Measurements from ENCODE around the gene GRID2.
"Not testable (repeated sequence)": the region's sequence is repeated elsewhere in the genome, so short reads cannot be mapped to it uniquely, and the experiment has no call there.

Gene GRID2

DNA sequence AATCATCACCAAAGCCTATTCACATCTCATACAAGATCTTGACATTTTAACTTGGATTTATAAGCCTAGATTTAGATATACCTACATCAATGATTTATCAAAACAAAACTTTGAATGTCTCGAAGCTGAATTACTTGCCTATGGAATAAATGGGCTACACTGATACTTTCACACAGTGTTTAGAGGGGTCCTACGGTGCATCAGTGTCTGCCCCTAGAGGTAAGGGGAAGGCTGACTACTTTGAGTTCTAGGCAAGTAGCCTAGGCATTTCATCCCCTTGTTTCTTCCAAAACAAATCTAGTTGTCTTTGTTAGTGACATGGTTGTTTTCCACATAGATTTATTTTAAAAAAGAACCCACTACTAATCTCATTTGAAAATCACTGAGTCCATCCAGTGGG, 1366.7 kb downstream of the GRID2 start:
- Histone ChIP-seq H3K4me3 (ENCODE audit: low read length) (no peak overlapping the region), H3K9ac (ENCODE audit: low read depth, low read length) (no peak overlapping the region), H3K27me3 (ENCODE audit: insufficient read depth, low read length) (no peaks in the 10 kb centered on the region), H3K9me3 (ENCODE audit: insufficient read depth, low read depth, low read length) (no peaks in the 10 kb centered on the region), H3K27ac (ENCODE audit: low read depth, low read length) (no peak overlapping the region), H3K4me1 (ENCODE audit: insufficient read depth, low read length) (no peaks in the 10 kb centered on the region), H3K36me3 (ENCODE audit: insufficient read depth, low read length) (no peaks in the 10 kb centered on the region)
- WGBS = 100% methylated on average over 2 of the region's 2 CpGs

DNA sequence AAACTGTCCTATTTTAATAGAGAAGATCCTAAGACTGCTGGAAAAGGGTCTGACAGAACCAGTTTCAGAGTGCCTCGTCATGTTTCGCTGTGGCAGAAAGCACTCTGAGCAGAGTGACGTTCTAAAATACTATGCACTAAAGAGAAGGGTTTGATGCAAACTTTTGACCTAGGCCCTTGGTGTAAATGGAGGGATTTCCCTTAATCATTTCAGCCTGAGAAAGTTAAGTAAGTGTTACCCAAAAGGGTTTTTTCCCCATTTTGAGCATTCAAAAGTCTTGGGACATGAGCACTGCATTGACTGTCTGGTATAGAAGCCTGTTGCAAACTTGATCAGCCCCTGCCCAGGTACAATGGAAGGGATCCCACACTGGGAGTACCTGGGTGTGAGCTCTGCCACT, 1367.3 kb downstream of the GRID2 start:
- no peak overlapping the region for H3K27ac ChIP-seq (ENCODE audit: low read depth, low read length)
- H3K9ac ChIP-seq (ENCODE audit: low read depth, low read length) = no peak overlapping the region
- 0 out of 2 replicates have a peak, but pooled peaks cover 2% of the 10 kb centered on the region for H3K36me3 ChIP-seq (ENCODE audit: insufficient read depth, low read length)
- H3K9me3 ChIP-seq (ENCODE audit: insufficient read depth, low read depth, low read length) = peaks cover 6% of the 10 kb centered on the region
- no peaks in the 10 kb centered on the region for H3K4me1 ChIP-seq (ENCODE audit: insufficient read depth, low read length)
- H3K4me3 ChIP-seq (ENCODE audit: low read length) = no peak overlapping the region
- no peaks in the 10 kb centered on the region for H3K27me3 ChIP-seq (ENCODE audit: insufficient read depth, low read length)
- WGBS = 93% methylated on average over 3 of the region's 3 CpGs

DNA sequence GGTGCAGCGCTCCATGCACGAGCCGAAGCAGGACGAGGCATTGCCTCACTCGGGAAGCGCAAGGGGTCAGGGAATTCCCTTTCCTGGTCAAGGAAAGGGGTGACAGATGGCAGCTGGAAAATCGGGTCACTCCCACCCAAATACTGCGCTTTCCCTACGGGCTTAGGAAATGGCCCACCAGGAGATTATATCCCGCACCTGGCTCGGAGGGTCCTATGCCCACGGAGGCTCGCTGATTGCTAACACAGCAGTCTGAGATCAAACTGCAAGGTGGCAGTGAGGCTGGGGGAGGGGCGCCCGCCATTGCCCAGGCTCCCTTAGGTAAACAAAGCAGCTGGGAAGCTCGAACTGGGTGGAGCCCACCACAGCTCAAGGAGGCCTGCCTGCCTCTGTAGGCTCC, 1373.2 kb downstream of the GRID2 start:
- not testable (repeated sequence) for H3K27me3 ChIP-seq (ENCODE audit: insufficient read depth, low read length); H3K4me1 ChIP-seq (ENCODE audit: insufficient read depth, low read length); H3K9ac ChIP-seq (ENCODE audit: low read depth, low read length); H3K4me3 ChIP-seq (ENCODE audit: low read length); H3K36me3 ChIP-seq (ENCODE audit: insufficient read depth, low read length); H3K27ac ChIP-seq (ENCODE audit: low read depth, low read length)
- peaks cover 14% of the 10 kb centered on the region for H3K9me3 ChIP-seq (ENCODE audit: insufficient read depth, low read depth, low read length)
- WGBS = 97% methylated on average over 13 of the region's 16 CpGs

DNA sequence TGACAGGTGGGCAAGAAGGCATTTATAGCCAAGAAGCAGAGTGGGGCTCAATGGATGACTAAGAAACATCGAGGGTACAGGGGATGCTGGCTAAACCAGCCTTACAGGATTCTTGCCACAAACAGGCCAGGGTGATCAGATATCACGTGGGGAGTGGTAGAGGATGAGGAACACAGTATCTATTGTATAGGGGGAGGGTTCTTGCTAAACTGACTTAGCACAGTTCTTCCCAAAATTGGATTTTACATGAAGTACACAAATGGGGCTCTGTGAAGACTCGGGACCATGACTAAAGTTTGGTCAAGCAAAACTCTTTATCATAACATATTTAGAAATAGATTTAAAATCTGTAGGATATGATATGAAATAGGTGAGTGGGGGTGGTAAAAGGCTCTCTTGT, 1380.8 kb downstream of the GRID2 start:
- no peaks in the 10 kb centered on the region for H3K9me3 ChIP-seq (ENCODE audit: insufficient read depth, low read depth, low read length)
- H3K27me3 ChIP-seq (ENCODE audit: insufficient read depth, low read length) = no peaks in the 10 kb centered on the region
- 0 out of 2 replicates have a peak, but pooled peaks cover 5% of the 10 kb centered on the region for H3K4me1 ChIP-seq (ENCODE audit: insufficient read depth, low read length)
- H3K27ac ChIP-seq (ENCODE audit: low read depth, low read length) = no peak overlapping the region
- H3K9ac ChIP-seq (ENCODE audit: low read depth, low read length) = no peak overlapping the region
- H3K4me3 ChIP-seq (ENCODE audit: low read length) = no peak overlapping the region
- no peaks in the 10 kb centered on the region for H3K36me3 ChIP-seq (ENCODE audit: insufficient read depth, low read length)
- WGBS = 62% methylated on average over 2 of the region's 3 CpGs

DNA sequence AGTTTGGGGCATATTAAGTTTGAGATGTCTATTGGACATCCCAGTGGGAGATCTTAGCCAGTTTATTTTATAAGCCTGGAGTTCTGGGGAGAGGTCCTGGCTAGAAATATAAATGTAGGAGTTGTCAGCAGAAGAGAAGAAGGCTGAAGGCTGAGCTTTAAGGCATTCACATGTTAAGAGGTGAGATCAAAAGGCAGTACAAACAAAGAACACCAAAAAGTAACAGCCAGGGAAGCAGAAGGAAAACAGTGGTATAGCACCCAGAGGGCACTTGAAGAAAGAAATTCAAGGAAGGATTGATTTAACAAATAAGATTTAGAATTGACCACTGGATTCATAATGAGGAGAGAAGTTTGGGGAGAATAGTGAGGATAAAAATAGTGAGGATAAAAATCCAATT, 1383.5 kb downstream of the GRID2 start:
- Histone ChIP-seq H3K4me3 (ENCODE audit: low read length) (no peak overlapping the region), H3K4me1 (ENCODE audit: insufficient read depth, low read length) (0 out of 2 replicates have a peak, but pooled peaks cover 5% of the 10 kb centered on the region), H3K27ac (ENCODE audit: low read depth, low read length) (no peak overlapping the region)

DNA sequence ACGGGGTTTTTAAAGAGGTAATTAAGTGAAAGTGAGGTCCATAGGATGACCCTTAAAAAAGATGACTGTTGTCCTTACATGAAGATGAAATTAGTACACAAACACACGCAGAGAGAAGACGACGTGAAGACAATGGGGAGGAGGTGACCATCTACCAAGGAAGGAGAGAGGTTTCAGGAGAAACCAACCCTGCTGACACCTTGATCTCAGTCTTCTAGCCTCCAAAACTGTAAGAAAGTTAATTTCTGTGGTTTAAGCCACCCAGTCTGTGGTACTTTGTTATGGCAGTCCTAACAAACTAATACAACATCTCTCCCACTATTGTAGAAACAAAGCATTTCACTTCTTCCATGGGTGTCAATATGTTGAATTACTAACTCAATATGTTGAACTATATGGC, 1385.2 kb downstream of the GRID2 start:
- 91% methylated on average over 4 of the region's 4 CpGs for whole genome bisulfite sequencing
- no peaks in the 10 kb centered on the region for H3K36me3 ChIP-seq (ENCODE audit: insufficient read depth, low read length)

More for the DNA sequence above, 1383.5 kb downstream of the GRID2 start:
- Histone ChIP-seq H3K27me3 (ENCODE audit: insufficient read depth, low read length) (no peaks in the 10 kb centered on the region), H3K9me3 (ENCODE audit: insufficient read depth, low read depth, low read length) (no peaks in the 10 kb centered on the region), H3K36me3 (ENCODE audit: insufficient read depth, low read length) (no peaks in the 10 kb centered on the region), H3K9ac (ENCODE audit: low read depth, low read length) (no peak overlapping the region)

DNA sequence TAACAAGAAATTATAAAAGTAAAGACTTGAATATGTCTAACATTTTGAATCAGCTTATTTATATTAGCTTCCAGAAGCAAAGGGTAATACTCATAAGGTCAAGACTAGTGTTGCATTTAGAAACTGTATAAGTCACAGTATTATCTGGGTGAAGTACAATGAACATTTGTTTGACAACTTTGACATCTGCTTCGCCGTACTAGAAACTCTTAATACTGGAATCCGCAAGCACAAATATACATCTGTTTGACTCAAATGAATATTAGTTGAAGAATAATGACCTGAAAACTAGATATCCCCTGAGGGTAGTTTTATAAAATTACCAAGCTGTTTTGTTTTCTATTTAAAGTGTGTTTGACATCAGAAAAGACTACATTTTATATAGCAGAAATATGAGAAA, 1389.4 kb downstream of the GRID2 start:
- Histone ChIP-seq H3K9me3 (ENCODE audit: insufficient read depth, low read depth, low read length) (no peaks in the 10 kb centered on the region), H3K27ac (ENCODE audit: low read depth, low read length) (no peak overlapping the region), H3K36me3 (ENCODE audit: insufficient read depth, low read length) (no peaks in the 10 kb centered on the region), H3K9ac (ENCODE audit: low read depth, low read length) (no peak overlapping the region), H3K4me3 (ENCODE audit: low read length) (no peak overlapping the region), H3K4me1 (ENCODE audit: insufficient read depth, low read length) (no peaks in the 10 kb centered on the region), H3K27me3 (ENCODE audit: insufficient read depth, low read length) (no peaks in the 10 kb centered on the region)
- 80% methylated on average over 3 of the region's 3 CpGs for WGBS

More for the DNA sequence above, 1385.2 kb downstream of the GRID2 start:
- Histone ChIP-seq H3K4me3 (ENCODE audit: low read length) (no peak overlapping the region), H3K9me3 (ENCODE audit: insufficient read depth, low read depth, low read length) (no peaks in the 10 kb centered on the region), H3K9ac (ENCODE audit: low read depth, low read length) (no peak overlapping the region), H3K4me1 (ENCODE audit: insufficient read depth, low read length) (0 out of 2 replicates have a peak, but pooled peaks cover 5% of the 10 kb centered on the region), H3K27me3 (ENCODE audit: insufficient read depth, low read length) (no peaks in the 10 kb centered on the region), H3K27ac (ENCODE audit: low read depth, low read length) (no peak overlapping the region)

DNA sequence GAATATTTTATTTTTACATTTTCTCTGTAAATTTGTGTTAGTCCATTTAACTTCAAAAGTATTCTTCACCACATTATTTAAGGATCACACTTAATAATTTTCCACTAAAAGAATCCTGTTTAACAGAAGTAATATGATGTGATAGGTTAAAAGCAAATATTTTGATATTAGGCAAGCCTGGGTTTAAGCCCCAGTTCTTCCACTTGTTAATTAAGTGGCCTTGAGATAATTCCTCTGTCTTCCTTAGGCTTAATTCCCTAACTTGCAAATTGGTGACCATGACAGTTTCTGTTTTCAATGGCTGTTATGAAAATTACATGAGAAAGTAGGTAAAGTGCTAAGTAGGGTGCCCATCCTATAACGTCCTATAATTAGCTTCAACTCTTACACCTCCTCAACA, 1394.9 kb downstream of the GRID2 start:
- Histone ChIP-seq H3K27ac (ENCODE audit: low read depth, low read length) (no peak overlapping the region), H3K36me3 (ENCODE audit: insufficient read depth, low read length) (no peaks in the 10 kb centered on the region), H3K9ac (ENCODE audit: low read depth, low read length) (no peak overlapping the region), H3K4me1 (ENCODE audit: insufficient read depth, low read length) (no peaks in the 10 kb centered on the region), H3K27me3 (ENCODE audit: insufficient read depth, low read length) (no peaks in the 10 kb centered on the region), H3K4me3 (ENCODE audit: low read length) (no peak overlapping the region), H3K9me3 (ENCODE audit: insufficient read depth, low read depth, low read length) (no peaks in the 10 kb centered on the region)
- WGBS = no CpG with 5 or more reads among the region's 1 CpG

DNA sequence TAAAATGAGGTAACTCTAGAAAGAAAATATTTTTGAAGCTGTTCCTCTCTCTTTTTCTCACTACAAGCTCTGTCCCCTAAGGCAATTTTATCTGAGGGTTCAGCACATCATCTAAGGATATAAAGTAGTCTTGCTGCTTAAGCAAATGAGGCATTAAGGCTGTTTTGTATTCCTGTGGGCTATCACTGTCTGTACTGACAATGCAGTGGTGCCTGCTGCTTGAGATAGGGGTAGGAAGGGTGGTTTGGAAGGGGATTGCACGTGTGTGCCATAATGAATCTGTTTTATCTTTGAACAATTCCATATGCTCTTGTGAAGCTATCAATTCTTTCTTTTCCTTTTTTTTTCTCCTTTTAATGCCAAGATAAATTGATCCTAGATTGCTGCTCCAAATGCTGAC, 1396.8 kb downstream of the GRID2 start:
- Histone ChIP-seq H3K27me3 (ENCODE audit: insufficient read depth, low read length) (no peaks in the 10 kb centered on the region), H3K9ac (ENCODE audit: low read depth, low read length) (no peak overlapping the region), H3K9me3 (ENCODE audit: insufficient read depth, low read depth, low read length) (no peaks in the 10 kb centered on the region), H3K27ac (ENCODE audit: low read depth, low read length) (no peak overlapping the region), H3K4me1 (ENCODE audit: insufficient read depth, low read length) (no peaks in the 10 kb centered on the region), H3K4me3 (ENCODE audit: low read length) (no peak overlapping the region), H3K36me3 (ENCODE audit: insufficient read depth, low read length) (no peaks in the 10 kb centered on the region)
- 33% methylated on average over 1 of the region's 1 CpG for WGBS

DNA sequence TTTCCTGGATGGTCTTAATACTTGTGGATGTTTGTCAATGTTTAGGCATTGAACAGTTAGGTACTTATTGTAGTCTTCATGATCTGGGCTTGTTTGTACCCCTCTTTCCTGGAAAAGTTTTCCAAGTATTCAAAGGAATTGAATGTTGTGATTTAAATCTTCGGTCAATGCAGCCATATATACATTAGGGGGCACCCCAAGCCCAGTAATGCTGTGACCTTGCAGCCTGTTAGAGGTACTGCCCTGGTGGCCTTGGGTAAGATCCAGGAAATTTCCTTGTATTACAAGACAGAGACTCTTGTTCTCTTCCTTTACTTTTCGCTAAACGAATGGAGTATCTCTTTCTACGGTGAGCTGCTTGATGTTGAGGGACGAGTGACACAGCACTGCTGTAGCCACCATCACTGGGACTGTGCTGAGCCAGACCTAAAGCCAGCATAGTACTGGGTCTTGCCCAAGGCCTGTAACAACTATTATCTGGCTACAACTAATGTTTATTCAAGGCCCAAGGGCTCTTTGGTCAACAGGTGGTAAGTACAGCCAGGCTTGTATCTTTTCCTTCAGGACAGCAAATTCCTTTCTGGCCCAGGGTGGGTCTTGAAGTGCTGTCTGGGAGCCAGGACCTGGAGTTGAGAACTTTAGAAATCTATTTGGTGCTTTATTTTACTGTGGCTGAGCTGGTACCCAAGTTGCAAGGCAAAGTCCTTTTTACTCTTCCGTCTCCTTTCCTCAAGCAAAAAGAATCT, 1406.5 kb downstream of the GRID2 start:
- Histone ChIP-seq H3K4me3 (ENCODE audit: low read length) (no peak overlapping the region), H3K27me3 (ENCODE audit: insufficient read depth, low read length) (no peaks in the 10 kb centered on the region), H3K9me3 (ENCODE audit: insufficient read depth, low read depth, low read length) (no peaks in the 10 kb centered on the region), H3K4me1 (ENCODE audit: insufficient read depth, low read length) (no peaks in the 10 kb centered on the region), H3K36me3 (ENCODE audit: insufficient read depth, low read length) (no peaks in the 10 kb centered on the region), H3K27ac (ENCODE audit: low read depth, low read length) (no peak overlapping the region), H3K9ac (ENCODE audit: low read depth, low read length) (no peak overlapping the region)
- WGBS = 83% methylated on average over 6 of the region's 6 CpGs

DNA sequence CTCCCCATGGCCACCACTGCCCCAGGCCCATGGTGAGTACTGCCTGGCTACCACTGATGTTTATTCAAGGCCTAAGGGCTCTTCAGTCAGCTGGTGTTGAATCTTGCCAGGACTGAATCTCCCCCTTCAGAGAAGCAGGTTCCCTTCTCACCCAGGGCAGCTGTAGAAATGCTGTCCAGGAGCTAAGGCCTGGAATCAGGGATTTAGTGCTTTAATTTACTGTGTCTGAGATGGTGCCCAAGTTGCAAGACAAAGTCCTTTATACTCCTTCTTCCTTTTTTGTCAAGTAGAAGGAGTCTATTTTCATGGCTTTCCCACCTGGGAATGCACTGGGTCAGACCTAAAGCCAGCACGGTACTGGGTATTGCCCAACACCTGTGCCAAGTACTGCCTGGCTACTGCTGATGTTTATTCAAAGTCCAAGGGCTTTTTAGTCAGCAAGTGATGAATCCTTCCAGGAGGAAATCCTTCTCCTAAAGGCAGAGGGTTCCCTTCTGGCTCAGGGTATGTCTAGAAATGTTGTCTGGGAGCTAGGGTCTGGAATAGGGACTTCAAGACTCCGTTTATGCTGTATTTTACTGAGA, 1407.2 kb downstream of the GRID2 start:
- H3K36me3 ChIP-seq (ENCODE audit: insufficient read depth, low read length) = no peaks in the 10 kb centered on the region
- no peaks in the 10 kb centered on the region for H3K9me3 ChIP-seq (ENCODE audit: insufficient read depth, low read depth, low read length)
- H3K4me3 ChIP-seq (ENCODE audit: low read length) = no peak overlapping the region
- H3K4me1 ChIP-seq (ENCODE audit: insufficient read depth, low read length) = no peaks in the 10 kb centered on the region
- no peak overlapping the region for H3K9ac ChIP-seq (ENCODE audit: low read depth, low read length)
- WGBS = 96% methylated on average over 2 of the region's 2 CpGs
- H3K27ac ChIP-seq (ENCODE audit: low read depth, low read length) = no peak overlapping the region
- H3K27me3 ChIP-seq (ENCODE audit: insufficient read depth, low read length) = no peaks in the 10 kb centered on the region
